ENCODE results near the gene CDH13.

- TF ChIP-seq CTCF (IDR thresholded peaks at IDR 0.05 in 2 of 3, conservative IDR thresholded peaks at IDR 0.05 in 1 of 3; ENCODE audit: control insufficient read depth in 2 of 3, extremely low read depth in 1 of 3, insufficient read depth in 1 of 3, low read depth in 3 of 3, low read length in 3 of 3) = no peak
- TF ChIP-seq POLR2A (IDR thresholded peaks at IDR 0.05; ENCODE audit: low read depth, low read length) = no peak
- TF ChIP-seq RELA (IDR thresholded peaks at IDR 0.05; ENCODE audit: borderline replicate concordance, partially characterized antibody) = no peak
- no peak for TF ChIP-seq FOXM1 (IDR thresholded peaks at IDR 0.05; ENCODE audit: low read depth, low read length)
These were observed 979.8 kb downstream of the CDH13 start for GRCh38 chr16:83606486-83607030.
